GM23338 (cell line): ENCODE measurements around the gene MAP4K3. TPM values are rescaled to one million over a fixed set of nuclear protein-coding genes. Genes with fewer than 3 reads are reported as not detected.

ENCODE experiments used
- ETS1 ChIP-seq: IDR thresholded peaks from 2 replicates; pipeline ENCODE4 v1.6.1; 2016; ENCODE audit warnings: antibody characterized with exemption
- JUNB ChIP-seq: IDR thresholded peaks from one replicate; pipeline ENCODE4 v1.6.1; 2016; ENCODE audit warnings: antibody characterized with exemption; ENCODE audit not compliant: unreplicated experiment
- REST ChIP-seq: IDR thresholded peaks from one replicate; pipeline ENCODE4 v1.6.1; 2018; ENCODE audit warnings: antibody characterized with exemption; ENCODE audit not compliant: unreplicated experiment
- polyA plus RNA-seq: library from polyadenylated mRNA; unstranded; fragments of >200 nt; fragmentation: Nextera tagmentation; extraction: Ambion mirVana; gene quantifications from 2 replicates; pipeline ENCODE4 v1.2.1, GENCODE V29; 2016
- total RNA-seq: library from RNA; depleted of rRNA; stranded (reverse); fragments of >200 nt; shearing (Covaris generic); gene quantifications from 2 replicates; pipeline ENCODE4 v1.2.3, GENCODE V29; 2014
- TF ChIP-seq, protein P1 (sequence below): fragments of 250-450 bp; sonication (Bioruptor Pico); IDR thresholded peaks from 2 replicates; pipeline ENCODE4 v1.5.0; 2020; ENCODE audit warnings: mild to moderate bottlenecking, moderate library complexity

Gene MAP4K3
- total and polyA plus RNA-seq, 2 experiments from 2014 or later, result 33.0 to 90.7 TPM

DNA sequence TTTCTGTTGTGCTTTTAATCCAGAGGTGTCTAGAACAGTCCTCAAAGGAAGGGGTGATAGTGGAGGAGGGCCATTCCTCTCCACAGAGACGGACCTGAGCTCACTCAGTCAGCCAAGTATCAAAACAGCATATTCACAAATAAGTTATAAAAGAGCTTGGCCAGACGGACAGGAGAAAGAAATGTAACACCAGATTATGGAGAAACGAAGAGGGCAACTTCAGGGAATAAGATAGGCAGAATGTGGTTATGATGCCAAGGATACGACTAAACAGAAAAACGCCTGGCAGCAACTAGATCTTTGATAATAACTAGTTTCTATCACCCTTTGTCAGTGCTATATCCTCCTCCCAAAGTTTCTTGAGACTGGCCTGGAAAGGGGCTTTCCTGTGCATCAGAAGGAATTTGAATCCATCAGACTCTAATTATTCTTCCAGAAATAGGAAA is 42.5 kb downstream of the MAP4K3 start (continued):
- TF ChIP-seq, protein P1, sequence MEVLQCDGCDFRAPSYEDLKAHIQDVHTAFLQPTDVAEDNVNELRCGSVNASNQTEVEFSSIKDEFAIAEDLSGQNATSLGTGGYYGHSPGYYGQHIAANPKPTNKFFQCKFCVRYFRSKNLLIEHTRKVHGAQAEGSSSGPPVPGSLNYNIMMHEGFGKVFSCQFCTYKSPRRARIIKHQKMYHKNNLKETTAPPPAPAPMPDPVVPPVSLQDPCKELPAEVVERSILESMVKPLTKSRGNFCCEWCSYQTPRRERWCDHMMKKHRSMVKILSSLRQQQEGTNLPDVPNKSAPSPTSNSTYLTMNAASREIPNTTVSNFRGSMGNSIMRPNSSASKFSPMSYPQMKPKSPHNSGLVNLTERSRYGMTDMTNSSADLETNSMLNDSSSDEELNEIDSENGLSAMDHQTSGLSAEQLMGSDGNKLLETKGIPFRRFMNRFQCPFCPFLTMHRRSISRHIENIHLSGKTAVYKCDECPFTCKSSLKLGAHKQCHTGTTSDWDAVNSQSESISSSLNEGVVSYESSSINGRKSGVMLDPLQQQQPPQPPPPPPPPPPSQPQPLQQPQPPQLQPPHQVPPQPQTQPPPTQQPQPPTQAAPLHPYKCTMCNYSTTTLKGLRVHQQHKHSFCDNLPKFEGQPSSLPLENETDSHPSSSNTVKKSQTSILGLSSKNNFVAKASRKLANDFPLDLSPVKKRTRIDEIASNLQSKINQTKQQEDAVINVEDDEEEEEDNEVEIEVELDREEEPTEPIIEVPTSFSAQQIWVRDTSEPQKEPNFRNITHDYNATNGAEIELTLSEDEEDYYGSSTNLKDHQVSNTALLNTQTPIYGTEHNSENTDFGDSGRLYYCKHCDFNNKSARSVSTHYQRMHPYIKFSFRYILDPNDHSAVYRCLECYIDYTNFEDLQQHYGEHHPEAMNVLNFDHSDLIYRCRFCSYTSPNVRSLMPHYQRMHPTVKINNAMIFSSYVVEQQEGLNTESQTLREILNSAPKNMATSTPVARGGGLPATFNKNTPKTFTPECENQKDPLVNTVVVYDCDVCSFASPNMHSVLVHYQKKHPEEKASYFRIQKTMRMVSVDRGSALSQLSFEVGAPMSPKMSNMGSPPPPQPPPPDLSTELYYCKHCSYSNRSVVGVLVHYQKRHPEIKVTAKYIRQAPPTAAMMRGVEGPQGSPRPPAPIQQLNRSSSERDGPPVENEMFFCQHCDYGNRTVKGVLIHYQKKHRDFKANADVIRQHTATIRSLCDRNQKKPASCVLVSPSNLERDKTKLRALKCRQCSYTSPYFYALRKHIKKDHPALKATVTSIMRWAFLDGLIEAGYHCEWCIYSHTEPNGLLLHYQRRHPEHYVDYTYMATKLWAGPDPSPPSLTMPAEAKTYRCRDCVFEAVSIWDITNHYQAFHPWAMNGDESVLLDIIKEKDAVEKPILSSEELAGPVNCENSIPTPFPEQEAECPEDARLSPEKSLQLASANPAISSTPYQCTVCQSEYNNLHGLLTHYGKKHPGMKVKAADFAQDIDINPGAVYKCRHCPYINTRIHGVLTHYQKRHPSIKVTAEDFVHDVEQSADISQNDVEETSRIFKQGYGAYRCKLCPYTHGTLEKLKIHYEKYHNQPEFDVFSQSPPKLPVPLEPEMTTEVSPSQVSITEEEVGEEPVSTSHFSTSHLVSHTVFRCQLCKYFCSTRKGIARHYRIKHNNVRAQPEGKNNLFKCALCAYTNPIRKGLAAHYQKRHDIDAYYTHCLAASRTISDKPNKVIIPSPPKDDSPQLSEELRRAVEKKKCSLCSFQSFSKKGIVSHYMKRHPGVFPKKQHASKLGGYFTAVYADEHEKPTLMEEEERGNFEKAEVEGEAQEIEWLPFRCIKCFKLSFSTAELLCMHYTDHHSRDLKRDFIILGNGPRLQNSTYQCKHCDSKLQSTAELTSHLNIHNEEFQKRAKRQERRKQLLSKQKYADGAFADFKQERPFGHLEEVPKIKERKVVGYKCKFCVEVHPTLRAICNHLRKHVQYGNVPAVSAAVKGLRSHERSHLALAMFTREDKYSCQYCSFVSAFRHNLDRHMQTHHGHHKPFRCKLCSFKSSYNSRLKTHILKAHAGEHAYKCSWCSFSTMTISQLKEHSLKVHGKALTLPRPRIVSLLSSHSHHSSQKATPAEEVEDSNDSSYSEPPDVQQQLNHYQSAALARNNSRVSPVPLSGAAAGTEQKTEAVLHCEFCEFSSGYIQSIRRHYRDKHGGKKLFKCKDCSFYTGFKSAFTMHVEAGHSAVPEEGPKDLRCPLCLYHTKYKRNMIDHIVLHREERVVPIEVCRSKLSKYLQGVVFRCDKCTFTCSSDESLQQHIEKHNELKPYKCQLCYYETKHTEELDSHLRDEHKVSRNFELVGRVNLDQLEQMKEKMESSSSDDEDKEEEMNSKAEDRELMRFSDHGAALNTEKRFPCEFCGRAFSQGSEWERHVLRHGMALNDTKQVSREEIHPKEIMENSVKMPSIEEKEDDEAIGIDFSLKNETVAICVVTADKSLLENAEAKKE (CRISPR knock-in tag), result no peak
- no peak for TF ChIP-seq ETS1
- no peak for TF ChIP-seq REST
- no peak for TF ChIP-seq JUNB
